OCI-M2 (cell line): ENCODE data around the gene CACNA1C.

Experiments used
- DNase-seq: peaks from one replicate; lab custom pipeline; 2025; ENCODE audit not compliant: unreplicated experiment; lab: John Stamatoyannopoulos, UW

Gene CACNA1C

DNA sequence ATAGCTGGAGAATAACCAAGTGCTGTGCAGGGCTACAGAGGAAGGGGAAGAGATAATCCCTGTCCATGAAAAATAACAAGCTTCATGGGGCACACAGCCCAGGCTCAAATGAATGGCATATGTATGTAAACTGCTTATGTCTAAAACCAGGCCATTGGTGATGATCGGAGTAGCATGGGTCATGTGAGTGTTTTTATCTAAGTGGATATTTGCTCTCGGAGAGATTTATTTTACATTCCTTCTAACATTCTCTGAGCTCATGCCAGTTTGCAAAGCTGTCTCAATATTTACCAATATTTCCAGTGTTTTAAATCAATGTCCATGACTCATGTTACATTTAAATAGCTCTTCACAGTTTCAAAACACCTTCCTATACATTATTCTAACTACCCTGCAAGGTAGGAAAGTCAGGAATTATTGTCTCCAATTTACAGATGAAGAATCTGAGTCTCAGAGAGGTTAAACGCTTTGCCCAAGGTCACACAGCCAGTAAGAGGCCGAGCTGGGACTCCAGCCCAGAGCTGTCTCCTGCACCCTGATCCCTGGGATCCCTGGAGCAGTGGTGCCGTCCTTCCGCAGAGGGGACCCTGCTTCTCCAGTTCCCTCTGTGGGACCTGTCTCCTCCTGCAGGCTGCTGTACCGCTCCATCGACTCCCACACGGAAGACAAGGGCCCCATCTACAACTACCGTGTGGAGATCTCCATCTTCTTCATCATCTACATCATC is 555.3 kb downstream of the CACNA1C start:
- DNase-seq = no peak

DNA sequence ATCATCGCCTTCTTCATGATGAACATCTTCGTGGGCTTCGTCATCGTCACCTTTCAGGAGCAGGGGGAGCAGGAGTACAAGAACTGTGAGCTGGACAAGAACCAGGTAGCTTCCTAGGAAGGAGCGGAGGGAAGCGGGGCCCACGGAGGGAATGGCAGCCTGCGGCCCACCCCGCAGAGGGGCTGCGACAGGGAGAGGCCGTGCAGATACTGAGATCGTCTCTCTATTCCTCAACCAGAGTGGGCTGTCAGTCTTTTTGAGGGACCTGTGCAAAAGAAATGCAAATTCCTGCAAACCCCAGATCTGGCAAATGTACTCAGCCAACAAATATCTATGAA is 555.8 kb downstream of the CACNA1C start:
- DNase-seq = no peak

DNA sequence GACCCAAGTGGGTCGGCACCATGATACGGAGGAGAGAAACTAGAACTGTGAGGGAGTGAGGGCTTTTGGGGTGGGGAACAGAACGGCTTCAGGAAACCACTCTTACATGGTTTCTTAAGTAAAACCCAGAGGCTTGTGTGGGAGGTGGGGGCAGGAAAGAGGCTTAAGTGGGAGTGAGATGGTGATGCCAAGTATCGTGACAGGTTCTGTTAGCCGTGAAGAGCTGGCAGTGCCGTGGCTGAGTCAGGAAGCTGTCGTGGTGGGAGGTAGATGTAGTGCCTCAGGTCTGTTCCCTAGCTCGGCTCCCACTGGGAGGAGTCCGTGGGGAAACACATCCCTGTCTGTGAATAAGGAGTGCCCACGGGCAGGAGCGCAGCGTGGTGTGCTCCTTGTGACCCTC is 556.2 kb downstream of the CACNA1C start:
- DNase-seq = no peak

DNA sequence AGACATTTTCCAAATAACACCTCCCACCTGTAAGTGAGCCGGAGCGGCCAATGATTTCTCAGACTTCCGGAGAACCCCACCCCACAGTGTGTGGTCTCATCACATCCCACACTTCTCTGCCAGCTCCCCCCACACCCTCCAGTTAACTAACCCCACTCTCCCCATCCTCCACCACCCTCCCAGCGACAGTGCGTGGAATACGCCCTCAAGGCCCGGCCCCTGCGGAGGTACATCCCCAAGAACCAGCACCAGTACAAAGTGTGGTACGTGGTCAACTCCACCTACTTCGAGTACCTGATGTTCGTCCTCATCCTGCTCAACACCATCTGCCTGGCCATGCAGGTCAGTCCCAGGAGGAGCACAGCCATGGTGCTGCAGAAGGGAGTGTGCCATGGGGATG is 557.6 kb downstream of the CACNA1C start:
- DNase-seq = no peak

DNA sequence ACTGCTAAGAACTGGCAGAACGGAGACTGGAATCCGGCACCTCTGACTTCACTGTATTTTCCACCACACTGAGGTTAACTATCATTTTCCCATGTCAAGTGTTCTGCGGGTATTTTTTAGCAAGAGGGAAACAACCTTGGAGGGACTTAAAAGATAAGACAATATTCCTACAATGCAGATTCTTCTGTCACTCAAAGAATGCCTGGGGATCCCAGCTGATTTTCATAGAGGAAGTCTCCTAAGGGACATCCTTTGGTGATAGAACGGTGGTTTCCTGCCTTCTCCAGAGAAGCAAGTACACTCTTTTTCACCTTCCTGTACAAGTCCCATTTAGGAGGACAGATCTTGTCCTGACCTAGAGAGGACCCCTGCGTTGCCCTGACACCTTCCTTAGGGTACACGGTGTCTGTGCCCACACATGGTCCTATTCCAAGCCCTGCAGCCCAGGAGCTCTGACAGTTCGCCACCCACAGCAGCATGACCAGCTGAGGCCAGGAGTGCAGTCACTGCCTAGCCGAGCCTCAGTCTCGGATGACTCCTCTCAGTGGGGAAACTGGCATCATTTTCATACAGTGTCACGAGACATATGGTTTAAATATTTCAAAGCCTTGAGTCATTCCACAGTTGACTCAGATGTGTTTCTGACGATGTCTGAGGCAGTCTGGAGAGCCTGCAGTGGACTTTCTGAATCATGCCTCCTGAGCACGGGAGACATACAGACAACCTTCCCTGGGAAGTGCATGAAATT is 560.7 kb downstream of the CACNA1C start:
- DNase-seq = no peak

DNA sequence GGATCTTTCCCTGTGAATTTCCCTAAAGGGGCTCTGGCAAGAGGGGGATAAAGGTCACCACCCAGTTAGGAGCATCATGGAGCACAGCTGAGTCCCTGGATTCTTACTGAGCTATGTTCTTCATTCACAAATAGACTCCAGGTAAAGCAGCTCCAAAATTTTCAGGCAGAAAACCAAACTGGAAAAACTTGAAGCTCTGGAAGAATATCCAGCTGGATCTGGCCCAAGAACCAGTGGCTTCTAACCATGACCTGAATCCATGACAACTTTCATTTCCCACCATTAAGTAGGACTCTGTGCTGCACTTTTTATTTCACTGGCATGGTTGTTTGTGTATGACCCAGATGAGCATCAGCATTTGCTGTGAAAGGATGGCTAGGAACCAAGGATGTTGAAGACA is 561.6 kb downstream of the CACNA1C start:
- no peak for DNase-seq

DNA sequence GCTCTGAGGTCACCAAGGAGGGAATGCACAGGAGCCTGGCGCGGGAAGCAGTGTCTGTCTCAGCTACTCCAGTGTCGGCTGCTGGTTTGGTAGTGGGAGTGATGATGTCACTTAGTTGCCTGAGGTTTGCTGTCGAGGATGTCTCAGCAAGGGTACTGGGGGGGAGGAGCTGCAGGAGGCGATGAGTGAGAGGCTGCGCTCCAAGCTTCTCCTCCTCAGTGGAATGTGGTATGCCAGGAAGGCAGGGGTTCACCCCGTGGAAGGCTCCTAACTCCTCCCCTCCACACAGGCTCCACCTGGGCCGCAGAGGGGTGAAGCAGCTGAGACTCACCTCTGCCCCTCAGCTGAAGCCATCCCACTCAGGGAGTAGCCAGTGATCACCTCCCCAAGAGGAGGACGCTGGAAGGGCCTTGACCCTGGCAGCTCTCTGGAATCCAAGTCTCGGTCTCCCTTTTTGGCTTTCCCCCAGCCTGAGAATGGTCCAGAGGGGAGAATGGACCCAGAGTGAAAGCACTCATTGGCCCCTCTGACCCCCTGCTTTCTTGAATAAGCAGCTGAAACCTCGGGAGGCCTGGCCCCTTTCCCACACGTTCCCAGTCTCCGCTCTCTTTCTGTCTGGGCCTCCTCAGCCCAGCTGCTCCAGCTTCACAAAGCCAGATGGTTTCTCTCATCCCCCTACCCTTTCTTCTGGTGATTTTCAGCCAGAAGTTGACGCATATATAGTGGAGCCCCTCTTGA is 563.0 kb downstream of the CACNA1C start:
- DNase-seq = no peak

DNA sequence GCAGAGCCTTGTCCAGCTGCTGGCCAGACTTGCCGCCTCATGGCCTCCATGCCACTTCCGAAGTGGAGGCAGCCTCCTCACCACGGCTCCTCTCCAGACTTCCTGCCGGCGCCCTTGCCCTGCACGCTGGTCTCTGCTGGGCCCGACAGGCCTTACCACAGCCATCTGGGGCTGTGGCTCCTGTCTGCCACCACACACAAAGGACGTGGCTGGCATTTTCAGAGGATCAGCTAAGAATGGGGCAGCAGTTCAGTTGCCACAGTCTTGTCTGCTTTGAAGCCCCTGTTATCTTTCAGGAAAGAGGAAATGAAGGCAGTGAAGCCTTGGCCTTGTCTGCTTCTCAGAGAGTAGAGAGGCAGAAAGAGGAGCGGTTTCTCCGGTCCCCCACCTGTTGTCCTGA is 564.0 kb downstream of the CACNA1C start:
- no peak for DNase-seq

DNA sequence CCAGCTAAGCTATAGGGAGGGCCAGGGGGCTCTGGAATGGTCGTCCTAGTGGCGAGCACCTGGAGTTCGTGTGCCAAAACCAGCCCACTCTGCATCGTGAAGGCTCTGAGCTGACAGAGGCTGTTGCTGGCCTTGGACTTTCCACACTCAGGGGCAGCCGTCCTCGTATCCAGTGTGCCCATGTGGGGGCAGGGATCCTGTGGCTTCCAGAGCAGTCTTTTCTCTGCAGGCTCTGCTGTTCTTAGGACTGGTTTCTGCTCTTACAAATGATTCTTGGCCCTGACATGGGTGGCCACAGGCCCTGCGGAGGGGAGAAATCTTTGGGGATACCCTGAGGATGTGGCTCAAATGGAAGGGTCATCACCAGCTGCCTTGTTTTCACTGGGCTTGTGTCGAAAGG is 564.6 kb downstream of the CACNA1C start:
- no peak for DNase-seq

DNA sequence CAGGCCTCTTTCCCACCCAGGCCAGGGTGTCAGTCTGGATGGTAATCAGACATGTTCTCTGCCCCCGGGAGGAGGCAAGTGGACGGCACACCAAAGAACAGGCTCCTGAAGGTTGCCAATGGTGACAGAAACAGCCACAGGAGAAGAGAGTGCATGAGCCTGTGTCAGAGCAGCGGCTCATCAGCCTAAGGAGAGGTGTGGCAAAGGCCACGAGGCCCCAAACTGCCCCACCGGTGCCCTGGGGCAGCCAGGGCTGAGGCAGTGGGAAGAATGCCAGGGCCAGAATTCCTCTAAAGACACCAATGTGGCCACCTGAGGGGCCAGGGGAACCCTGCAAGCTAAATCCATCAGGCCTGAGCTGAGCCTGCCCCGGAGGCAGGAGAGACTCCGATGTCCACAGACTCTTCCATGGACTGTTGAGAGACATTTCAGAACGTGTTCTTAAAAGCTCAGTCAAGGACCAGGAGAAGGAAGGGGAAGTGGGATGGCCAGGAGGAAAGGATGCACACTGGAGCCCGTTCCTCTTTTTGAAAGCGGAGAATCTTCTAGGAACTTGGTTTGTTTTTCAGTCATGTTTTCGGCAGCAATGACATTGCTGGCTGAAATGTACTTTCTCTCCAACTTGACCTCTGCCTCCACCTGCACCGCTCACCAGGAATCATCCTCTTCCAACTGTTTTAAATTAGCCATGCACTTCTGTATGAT is 565.7 kb downstream of the CACNA1C start:
- no peak for DNase-seq

DNA sequence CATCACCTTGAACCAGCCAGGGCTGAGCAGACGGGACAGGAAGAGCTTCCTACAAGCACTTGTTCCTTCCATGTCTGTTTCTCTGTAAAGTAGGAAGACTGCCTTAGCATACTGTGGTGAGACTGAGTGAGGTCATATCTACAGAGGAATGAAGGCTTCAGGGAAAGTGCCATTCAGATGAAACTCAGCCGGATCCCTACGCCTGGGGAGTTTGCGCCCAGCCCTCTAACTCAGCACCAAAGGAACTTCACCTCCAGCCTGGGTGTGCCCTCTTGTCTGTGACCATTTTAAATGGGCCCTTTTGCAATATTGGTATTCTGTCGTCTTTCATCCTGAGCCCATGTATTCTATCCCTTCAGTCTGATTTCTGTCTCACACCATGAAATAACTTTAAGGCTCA is 566.3 kb downstream of the CACNA1C start:
- DNase-seq = no peak

DNA sequence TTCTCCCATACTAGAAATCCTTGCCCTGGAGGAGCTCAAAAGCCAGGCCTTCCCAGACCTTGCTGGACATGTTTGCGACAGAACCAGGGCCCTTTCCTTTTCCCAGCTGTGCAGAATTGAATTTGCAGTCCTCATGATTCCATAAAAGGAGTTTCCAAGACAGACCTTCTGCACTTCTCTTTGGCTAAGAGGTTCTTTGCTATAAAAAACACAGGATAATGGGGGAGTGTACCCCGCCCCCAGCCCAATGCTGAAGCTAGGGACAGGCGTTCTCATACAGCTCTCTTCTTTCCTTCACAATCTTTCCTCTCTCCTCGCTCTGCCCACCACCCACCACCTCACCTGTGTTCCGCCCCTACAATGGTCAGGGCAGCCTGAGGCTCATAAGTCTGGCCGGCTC is 569.7 kb downstream of the CACNA1C start:
- DNase-seq = no peak

DNA sequence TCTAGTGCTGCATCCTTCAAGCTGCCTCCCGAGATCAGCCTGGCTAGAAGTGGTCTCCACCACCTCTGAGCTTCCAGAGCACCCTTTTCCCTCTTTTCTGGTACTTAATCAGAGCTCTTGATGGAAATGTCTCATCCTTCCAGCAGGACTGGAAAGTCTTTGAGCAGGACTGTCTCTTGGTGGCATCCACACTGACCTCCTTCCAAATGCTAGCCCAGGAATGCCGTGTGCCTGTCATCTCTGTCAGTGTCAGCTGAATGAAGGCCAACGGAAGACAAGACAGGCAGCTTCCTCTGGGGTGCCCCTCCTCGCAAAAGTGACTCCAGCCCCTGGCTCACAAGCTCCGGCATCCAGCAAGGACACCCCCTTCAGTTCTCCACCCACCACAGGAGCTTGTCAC is 570.7 kb downstream of the CACNA1C start:
- DNase-seq = no peak

DNA sequence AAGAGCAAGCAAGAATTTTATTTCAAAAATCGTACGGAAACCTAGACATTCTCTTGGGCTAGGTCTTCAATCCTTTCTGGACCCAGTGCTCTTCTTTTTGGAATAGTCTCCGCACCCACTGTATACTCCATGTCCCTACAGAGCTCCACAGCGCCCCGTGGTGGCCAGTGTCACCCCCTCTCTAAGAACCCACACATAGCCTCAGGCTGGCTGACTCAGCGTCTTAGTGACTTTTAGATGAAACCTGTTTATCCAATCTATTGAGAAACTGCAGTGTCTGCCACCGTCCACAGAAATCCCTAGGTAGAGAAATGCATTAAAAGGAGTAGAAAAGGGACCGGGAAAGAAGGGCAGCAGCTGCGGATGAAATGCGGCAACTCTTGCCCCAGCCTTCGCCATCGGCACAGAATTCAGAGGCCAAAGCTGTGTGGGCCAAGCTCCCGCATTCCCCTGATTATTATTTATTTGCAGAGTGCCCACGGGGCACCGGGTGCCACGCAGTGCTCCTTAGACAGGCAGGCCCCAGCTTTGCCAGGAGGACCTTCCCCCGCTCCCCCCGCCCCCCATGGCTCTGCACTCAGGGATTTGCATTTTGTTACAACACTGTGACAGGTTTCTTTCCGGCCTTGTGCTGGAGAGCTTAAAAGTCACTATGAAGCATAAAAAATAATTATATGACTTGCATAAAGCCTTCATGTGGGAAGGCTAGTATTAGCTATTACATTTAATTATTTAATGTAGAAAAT is 571.9 kb downstream of the CACNA1C start:
- DNase-seq = no peak

DNA sequence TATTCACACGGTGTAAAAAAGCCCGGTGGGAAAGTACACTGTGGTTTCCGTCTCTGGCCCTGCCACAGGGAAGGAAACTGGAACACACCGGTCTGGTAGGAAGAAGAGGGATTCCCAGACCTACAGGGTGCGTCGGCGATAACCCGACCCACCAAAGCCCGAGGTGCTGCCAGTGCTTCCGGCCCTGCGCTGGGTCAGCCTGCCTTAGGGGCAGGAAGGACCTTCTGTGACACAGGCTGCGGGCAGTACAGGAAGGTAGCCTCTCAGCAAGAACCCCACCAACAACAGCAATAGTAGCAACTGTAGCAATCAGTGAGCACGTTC is 572.5 kb downstream of the CACNA1C start:
- no peak for DNase-seq

DNA sequence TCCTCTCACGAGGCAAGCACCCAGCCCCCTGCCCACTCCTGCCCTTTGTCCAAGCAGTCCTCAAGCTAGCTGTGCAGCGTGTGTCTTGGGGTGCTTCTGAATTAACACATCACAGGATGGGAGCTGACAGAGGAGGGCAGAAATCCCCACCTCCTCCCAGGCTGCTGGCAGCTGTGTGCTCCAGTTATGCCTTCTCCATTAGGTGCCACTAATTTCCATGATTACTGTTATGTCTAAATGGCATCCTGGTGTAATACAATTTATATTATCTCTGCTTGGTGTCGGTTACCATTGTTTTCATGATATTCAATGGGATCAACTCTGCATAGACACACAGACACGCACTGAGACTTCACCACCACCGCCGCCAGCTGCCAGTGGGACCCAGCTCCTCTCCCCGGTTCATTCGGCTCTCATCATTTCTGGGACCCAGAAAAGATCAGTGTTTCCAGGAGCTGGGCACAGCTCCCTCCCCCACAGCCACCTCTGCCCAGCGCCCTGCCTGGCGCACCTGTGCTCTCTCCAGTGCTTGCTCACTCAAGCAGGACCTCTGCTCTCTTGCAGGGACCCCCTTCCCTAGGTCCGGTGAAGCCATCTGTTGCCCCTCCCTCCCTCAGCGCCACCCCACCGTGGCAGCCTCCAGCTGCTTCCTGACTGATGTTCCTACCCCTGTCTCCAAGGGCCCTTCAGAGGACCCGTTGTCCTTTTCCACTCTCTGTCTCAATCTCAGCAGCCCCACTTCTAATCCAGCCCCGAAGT is 574.5 kb downstream of the CACNA1C start:
- no peak for DNase-seq

DNA sequence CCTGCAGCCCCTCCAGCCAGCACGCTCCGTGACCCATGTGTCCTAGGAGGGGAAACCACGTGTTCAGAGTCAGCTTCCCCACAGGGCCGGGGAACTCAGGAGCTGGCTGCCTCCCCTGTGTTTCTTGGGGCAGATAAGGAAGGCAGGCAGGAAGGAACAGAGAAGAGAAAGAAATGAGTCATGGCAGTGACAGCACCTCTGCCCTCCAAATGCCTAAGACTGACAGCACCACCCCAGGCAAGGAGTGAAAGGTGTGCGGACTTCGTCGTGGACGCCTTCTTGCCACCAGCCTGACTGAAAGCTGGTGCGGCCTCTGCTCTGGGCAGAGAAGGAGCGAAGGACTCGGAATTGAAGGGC is 575.0 kb downstream of the CACNA1C start:
- no peak for DNase-seq

DNA sequence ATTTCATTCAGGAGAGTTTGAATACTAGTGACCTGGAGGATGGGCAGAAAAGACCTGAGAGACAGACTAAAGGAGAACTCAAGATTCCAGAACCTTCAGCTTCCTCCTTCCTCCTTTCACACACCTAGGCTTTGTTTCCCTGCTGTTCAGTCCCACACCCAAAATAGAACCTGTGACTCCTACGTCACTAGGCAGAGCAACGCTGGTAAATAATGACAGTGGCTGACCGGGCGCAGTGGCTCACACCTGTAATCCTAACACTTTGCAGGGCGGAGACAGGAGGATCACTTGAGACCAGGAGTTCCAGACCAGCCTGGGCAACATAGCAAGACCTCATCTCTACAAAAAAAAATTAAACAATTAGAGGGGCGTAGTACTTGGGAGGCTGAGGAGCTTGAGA is 575.6 kb downstream of the CACNA1C start:
- no peak for DNase-seq

DNA sequence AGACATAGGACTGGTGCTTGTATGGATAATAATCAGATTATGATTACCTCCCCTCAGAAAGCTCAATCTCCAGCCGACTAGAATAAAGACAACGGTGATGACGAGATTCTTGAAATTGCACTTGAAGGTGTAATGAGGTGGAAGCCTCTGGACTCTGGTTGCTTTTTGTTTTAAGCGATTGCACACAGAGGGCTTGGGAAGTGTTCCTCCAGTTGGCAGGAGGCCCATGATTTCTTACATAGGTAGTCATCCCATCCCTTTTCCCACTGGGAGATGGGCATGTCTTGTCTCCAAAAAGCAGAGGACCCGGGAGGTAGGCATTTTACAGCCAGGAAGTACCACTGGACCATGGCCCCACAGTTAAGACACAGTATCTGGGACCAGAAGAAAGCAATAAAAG is 576.3 kb downstream of the CACNA1C start:
- no peak for DNase-seq

DNA sequence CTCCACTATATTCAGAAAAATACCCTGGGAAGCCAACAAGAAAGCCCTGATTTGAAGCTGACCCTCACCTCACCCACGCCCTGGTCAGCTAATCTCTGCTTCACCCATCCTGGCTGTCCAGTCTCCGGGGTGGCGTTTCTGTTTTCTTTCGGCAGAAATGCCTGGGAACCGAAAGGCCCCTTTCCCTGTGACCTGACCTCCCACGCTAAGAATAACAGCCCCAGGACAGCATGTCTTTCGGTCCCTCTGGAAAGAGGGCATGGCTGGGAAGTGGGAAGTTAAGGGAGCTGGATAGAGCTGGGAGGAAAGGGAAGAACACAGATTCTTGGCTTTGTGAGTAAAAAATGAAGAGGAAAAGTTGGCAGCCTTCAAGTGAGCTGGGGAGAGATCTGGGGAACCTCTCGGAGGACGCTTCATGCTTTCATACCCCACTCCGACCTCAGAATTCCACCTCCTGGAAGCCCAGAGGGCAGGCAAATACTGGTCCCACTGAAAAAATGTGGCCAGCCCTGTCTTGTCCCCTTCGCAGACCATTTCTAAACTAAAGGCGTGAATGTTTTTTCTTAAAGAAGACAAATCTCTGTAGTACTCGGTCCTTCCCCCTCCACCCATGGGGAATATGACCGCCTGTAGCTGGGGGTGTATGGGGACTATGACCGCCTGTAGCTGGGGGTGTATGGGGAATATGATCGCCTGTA is 579.0 kb downstream of the CACNA1C start:
- no peak for DNase-seq
